ENCODE results near the gene PTN.

Gene PTN, protein sequence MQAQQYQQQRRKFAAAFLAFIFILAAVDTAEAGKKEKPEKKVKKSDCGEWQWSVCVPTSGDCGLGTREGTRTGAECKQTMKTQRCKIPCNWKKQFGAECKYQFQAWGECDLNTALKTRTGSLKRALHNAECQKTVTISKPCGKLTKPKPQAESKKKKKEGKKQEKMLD

DNA sequence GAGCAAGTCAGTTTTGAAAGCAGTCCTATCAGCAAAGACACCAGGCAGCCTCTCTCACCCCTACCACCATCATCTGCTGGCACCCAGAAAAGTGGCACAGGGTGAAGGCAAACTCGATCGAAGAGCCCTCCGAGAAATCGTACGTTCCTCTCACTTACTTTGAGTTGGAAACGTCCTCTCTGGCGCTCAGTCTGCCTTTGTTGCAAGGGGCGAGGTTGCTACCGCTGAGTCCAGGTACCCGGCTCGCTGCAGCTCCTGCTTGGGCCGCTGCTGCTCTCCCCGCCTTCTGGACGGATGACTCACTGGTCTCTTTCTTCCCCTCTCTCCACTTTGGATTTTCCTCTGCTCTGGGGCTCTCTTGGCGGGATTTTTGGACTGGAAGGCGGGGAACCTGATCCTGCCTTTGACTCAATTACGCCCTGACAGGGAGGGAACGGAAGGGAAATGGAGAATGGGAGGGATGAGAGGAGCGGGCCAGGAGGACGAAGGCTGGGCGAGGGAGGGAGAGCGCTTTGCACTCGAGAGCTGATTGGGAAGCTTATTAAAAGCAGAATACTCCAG, at the start of gene PTN:
TSS of gene PTN (minus strand) at position 453 of the 561 bp plus-strand sequence. CDS start 88,760 bp downstream, outside the sequence.
- peak in 2 of 3 experiments; percentile 39 to 59 for DNase-seq

DNA sequence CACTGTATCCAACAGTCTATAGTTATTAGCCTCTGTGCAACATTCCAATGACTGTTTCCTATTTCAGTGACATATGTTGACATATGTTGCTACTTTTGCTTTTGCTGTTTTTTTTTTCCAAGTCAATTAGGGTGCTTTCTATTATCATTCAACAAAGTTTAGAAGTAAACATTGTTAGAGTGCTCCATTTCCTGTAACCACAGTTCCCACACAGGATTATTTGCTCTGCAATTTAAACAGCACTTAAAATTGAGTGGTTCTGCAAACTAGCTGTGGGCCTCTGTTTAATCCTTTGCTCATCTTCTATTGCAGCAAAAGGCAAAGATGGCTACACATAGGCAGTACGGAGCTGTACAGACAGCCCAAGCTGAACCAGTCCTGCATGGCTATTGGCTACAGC, 46.5 kb upstream of the PTN start:
- peak; percentile 19 to 81 (median 77) for DNase-seq

DNA sequence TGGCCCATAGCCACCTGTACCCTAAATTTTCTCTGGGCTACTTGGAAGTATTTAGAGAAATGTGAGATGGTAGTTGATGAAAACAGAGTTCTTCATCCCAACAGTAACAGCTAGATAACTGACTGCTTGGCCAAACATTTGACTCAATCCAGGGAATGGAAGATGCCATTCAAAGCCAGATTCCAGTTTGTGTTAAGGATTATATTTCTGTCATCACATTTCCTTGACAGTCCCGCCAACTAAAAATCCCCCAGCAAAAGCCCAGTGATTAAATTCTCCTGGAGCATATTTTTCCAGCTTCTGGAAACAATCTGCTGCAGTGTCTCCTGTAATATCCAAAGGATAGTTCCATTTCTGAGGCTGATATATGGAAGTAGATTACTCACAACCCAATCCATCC, 45.4 kb upstream of the PTN start:
- DNase-seq: no peak

DNA sequence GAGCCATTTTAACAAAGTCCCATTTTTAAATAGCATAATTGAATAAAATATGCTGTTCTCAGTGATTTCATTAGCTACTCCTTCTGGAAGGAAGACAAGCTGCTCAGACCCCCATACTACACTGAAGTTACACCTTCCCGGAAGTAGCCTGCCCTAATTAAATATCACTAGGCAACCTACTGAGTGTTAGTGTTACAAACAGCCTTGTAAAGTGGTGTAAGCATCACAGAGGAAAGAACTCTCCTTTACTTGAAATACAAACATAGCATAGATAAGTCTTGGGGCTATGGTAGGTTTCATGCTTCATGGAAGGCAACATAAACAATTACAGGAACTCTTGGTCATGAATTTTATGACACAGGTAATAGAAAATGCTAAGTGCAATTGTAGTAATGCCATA, 43.4 kb upstream of the PTN start:
- DNase-seq: no peak

DNA sequence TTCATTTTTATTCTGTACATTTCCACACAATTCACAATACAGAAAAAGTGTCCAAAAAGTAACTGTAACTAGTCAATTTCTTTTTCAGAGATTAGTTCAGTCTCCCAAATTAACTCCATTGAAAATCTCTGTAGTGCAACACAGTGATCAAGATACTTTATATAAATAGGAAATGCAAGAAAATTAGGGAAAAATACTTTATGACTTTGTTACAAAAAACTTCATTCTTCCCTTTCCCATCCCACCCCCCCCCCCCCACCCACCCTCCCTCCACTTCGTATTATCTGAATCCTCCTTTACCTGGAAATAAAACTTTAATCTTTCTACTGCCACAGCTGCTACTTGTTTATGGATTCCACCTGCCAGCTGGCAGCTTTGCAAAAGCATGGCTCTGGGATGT, 37.5 kb upstream of the PTN start:
- DNase-seq: no peak

DNA sequence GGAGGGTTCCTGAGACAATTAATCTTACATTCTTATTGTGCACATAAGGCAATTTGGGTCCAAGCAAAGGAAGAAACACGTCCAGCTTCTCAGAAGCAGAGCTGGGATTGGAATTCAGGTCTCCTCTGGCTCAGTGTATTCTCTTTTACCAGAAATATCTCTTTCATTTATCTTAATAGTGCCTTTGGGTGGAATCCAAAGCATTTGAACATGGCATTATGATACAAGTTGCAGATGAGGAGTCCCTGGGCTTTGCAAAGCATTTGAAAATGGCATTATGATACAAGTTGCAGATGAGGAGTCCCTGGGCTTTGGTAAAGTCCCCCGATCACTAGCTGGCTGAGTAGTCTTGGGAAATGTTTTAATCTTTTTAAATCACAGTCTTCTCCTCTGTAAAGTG, 30.0 kb upstream of the PTN start:
- DNase-seq: no peak

DNA sequence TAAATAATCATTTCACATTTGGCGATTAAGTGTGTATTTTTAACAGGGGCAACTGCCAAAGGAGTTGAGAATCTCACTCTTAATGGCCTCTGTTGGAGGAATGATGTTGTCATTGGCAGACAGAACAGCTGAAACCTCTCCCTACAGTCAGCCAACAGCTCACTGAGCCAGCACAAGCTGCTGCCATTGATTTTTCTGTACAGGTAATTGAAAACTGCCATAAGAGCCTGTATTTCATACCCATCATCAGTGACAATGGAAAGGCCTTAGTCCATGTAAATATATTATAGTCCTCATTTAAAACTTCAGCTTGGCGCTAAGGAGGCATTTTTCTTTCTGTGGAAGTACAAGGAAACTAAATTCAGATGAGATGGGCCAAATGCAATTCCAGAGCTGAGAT, 28.1 kb upstream of the PTN start:
- no peak for DNase-seq

DNA sequence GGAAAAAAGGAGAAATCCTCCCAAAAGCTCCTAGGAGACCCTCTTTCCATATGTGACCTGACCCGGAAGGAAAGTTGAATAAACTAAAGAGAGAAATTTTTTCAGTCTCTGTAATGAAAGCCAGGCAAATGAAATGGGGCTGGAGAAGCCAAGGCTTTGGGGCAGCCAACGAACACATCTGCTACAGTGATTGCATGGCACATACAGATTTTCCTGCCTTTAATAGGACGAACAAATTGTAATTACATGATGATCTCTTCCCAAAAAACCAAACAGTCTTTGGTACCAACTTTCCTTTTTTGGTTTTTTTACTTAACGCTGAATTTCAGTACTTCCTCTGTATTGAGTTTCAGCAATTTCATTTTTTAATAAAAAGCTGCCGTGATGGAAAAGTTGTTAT, 23.5 kb upstream of the PTN start:
- DNase-seq: no peak

DNA sequence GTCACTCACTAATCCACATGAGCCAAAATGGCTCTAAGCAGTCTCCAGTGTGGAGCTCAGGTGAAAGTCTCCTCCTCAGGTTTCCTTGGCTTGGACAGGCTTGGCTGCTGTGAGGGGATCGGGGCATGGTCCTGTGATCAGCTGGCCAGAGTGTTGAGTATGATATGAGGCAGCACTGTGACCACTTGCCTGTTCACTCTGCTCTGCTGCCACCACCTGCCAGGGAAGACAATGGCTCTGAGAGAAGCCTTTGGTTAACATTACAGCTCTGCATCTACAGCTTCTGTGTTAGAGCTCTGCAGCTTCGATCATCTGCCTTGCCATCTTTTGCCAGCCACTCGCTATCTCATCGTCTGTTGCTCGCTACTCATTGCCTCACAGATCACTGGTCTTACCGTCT, 20.1 kb upstream of the PTN start:
- no peak for DNase-seq

DNA sequence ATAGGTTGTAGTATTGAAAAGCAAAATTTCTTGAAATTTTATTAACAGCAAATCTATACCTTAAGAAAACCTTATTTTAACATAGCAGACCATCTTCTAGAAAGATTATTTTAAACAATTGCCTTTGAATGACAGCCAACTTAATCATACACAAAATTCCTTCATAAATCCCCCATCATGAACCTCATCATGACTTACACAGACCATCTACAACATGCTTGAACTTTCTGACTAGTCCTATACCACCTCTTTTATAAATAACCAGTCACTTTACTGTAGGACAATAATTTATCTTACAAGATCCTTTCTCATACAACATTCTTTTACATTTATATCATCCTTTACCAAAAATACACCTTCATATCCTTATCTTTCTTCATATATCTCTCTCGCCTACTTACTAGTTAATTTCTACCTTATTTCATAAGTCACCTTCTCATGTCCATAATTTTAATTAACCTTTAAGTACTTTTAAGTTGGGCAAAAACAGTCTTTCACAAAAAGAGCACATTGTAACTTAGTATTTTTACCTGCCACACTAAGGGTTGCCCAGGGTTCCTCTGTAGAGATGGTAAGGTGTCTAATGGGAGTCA, 16.6 kb upstream of the PTN start:
- DNase-seq: peak in 1 of 3 experiments; percentile 9

DNA sequence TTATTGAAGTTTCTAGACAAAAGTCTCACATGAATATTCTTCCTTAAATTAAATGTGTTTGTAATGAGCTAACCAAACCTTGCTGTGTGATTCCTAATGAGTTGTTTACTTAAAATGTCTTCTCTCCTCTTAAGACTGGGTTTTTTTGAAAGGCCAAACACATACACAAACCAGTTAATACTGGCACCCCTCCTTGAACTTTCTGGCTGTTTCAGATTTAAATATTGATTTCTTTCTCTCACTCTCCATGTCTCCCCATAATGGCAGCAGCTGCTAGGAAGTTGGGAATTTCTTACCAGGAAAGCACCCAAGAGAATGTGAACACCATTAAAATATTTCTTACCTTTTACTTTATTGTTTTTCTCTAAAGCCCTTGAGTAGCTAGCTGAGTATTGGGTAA, 11.4 kb upstream of the PTN start:
- DNase-seq: no peak

DNA sequence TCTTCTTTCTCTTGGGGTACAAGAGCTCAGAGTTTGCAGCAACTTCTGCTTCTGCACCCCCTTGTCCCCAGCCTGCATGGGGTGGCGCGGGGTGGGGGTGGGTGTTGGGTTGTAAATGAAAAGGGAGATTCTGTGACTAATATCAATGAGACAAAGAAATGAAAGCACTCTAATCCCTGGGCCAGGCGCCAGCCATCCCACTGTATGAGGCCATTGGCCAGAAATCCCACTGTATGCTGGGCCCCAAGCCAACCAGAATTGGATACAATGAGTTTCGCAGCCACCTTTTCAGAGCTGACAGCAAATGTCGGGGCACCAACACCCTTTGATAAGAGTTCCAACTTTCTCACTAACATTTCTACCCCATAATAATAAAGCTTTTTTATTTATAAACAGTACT, 10.9 kb upstream of the PTN start:
- no peak for DNase-seq

DNA sequence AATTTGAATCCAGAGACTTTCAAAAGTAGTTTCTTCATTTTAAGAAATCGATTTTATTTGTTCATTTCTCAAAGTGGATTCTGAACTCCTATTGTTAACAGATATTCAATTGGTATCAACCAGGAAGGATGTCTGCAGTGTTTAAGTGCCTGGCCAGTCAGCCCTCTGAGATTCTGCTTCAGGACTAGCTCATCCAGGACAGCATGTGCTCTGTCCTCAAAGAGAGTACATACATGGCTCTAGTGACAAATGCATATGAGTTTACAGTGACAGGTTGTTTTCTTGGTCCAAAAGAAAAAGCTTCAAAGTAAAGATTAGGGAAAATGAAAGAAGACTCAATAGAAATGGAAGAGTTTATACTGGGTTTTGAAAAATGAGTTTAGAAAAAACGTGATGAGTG, 8.4 kb upstream of the PTN start:
- no peak for DNase-seq

DNA sequence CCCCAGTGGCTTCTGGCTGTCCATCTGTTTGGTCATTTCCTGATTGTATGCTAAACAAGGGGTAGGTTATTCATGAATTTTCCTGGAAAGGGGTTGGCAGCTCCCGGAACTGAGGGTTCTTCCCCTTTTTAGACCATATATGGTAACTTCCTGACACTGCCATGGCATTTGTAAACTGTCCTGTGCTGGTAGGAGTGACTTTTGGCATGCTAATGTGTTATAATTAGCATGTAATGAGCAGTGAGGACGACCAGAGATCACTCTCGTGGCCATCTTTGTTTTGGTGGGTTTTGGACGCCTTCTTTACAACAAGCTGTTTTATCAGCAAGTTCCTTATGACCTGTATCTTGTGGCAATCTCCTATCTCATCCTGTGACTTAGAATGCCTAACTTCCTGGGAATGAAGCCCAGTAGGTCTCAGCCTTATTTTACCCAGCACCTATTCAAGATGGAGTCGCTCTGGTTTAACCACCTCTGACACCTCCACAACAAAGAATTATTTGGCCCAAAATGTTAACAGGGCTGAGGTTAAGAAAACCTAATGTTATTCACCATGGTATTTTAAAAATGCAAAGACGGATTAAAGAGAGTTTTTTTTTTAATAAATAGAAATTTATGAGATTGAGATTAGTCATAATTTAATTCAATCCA, 2.4 kb upstream of the PTN start:
- DNase-seq: no peak

DNA sequence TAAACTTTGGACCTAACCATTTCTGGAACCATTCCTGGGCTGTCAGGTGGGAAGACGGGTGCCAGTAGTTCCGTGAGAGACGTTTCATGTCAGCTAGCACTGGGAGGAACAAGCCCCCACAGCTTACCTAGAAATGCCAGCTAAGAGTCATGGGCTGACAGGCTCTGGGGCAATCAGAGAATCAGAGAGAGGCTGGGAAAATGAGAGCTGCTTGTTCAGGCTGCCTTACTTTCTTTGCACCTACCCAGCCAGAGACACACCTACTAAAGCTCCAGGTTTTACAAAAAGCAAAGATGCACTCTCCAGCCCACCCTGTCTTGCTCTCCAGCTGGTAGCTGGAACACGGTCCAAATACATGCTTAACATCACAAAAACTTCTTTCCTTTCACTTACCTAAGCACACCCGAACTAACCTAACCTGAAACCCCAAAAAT, 688 bp downstream of the PTN start:
- DNase-seq: no peak

DNA sequence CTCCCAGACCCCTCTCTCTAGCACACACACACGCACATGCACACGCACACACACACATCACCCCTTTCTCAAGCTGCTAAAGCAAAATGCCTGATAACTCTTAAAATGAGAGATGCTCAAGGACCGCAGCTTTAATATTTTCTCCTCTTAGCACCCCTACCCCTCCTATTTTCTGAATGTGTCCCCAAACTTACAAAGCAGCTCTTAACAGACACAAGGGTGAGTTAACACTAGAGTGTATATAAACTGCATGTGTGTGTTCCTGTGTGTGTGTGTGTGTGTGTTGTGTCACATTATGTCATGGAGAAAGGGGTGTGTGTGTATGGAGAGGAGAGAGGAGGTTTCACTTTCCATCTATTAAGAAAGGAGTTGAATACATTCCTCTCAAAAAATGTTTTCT, 1.3 kb downstream of the PTN start:
- no peak for DNase-seq

DNA sequence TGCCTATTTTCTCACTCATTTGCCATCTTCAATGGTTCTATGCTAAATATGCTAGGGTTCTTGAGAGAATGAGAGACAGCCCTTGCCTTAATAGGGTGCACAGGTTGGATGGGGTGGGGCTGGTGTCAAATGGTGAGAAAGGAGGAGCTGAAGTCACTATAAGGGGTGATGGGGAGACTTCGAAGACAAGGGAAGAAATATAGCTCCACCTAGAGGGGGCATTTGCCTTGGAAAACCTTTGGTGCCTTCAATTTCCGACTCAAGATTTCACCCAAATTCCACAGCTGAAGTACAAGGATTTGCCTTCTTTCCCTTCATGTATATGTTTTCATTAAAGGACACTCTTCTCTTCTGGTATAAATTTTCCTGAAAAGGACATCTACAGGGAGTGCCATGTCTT, 5.6 kb downstream of the PTN start:
- DNase-seq: no peak

DNA sequence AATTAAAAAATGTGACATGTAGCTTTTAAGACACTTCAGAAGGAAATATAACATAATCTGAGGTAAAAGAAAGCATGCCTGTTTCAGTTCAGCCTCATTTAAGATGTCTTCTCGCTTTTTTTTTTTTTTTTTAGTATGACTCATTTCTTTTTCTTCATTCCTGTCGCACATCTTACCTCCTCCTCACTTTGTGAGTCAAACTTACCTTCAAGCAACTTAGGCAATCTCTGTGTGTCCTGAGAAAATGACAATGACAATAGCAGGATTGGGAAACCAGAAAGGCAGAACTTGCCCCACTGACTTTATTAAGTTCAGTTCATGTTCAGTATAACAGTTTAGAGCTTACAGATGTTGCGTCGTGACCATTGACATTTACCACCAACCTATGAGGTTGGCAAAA, 7.7 kb downstream of the PTN start:
- no peak for DNase-seq

DNA sequence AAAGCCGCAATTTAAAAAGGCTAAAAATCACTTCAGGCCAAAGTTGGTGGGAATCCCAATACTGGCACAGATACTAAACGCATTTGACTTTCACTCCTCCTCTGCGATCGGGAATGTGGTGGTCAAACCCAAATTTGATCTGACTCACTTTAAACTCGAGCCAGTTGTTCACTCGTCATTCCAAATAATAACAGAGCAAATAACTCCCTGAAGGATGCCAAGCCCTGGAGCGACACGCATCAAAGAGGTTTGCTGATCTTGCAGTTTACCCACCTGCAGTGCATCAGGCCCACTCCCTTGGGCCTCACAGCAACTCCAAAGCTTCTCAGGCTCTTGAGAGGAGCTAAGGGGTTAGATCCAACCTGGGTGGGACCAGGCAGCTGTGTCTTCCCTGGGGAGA, 12.2 kb downstream of the PTN start:
- peak in 1 of 3 experiments; percentile 27 for DNase-seq

DNA sequence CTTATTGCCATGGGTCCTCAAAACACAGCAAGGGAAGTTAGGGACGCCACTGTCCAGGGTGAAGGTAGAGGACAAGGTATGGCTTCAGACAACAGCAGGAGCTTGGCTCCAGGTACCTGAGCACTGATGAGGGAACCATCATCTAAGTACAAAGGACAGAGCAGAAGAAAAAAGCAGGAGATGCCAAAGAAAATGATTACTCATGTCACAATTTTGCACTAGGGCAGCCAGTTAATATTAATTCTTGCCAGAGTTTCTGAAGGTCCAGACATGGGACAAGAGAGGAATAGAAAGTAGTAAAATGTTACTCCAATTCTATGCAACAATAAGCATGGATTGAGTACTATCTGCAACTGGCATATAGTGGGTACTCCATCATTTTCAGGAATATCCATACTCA, 14.1 kb downstream of the PTN start:
- no peak for DNase-seq

DNA sequence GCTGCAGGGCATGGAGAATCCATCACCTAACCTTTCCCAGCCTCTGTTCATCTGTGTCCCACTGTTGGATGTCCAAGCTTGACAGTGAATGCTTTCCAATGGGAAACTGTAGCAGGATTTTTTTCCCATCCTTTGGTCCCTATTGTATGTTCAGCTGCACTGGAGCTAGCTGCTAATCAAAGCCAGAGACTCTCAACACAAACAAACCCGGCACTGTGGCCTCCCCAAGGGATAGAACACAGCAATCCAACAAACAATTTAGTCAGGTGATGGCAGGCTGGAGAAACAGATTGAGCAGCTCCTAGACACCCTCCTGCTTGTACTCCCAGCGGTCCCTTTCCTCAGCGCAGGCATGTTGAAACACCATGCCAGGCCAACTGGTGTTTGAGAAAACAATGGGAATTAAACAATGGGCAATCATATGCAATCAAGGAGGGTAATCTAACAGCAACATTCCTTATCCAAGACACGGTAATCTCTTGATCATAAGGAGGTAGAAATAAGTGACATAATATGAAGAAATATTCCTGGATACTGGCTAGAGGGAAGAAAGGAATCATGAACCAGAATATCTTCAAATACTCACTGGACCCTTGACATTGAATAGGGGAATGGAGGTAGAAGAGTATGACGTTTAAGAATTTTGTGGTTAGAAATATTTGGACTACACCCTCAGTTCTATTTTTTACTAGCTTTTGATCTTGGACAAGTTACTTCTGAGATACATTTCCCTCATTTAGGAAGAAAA, 15.0 kb downstream of the PTN start:
- peak; percentile 8 to 65 (median 22) for DNase-seq

DNA sequence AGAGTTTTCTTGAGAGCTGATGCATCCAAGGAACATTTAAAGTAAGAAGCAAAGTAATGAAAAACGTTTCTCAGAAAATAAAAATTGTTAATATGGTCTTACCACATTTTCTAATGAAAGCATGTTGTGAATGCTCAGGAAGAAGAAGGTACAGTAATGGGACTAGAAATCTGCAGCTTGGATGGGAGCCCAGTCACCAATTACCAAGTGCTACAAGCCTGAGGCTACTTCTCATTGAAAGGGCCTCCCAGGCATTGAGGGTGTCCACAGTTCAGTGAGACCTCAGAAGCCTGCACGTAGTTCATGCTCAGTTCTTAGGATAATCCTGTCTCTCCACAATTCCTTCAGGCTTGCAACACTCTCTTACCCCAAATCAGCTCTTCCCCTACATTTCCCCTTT, 17.6 kb downstream of the PTN start:
- peak in 2 of 3 experiments; percentile 22 to 58 for DNase-seq

All from NCI-H1417 (cell line).